Astrocyte of the spinal cord (primary cell): ENCODE data around the gene CBX3.
A peak's percentile ranks its signal among the peaks of the same experiment; 100 is the strongest.
"Not testable (repeated sequence)": the region's sequence is repeated elsewhere in the genome, so short reads cannot be mapped to it uniquely, and the experiment has no call there.

Source experiments
- DNase-seq: peaks from one replicate; pipeline ENCODE4 v3.0.0; 2011; ENCODE audit warnings: low read depth, low spot score
- H3K4me3 ChIP-seq: 2 replicates; pipeline ENCODE4 v1.5.1; 2011; ENCODE audit warnings: low read depth, mild to moderate bottlenecking, low read length, moderate library complexity
- in situ Hi-C: cut with HindIII; loops from 2 replicates; pipeline ENCODE4 v1.10.0; 2017; ENCODE audit warnings: low sequenced_read_pairs
- TF ChIP-seq, protein P1 (sequence below): IDR thresholded peaks from 2 replicates; pipeline ENCODE4 v1.5.1; 2012; ENCODE audit warnings: low read depth, mild to moderate bottlenecking, low read length, inconsistent platforms

The CBX3 gene

DNA sequence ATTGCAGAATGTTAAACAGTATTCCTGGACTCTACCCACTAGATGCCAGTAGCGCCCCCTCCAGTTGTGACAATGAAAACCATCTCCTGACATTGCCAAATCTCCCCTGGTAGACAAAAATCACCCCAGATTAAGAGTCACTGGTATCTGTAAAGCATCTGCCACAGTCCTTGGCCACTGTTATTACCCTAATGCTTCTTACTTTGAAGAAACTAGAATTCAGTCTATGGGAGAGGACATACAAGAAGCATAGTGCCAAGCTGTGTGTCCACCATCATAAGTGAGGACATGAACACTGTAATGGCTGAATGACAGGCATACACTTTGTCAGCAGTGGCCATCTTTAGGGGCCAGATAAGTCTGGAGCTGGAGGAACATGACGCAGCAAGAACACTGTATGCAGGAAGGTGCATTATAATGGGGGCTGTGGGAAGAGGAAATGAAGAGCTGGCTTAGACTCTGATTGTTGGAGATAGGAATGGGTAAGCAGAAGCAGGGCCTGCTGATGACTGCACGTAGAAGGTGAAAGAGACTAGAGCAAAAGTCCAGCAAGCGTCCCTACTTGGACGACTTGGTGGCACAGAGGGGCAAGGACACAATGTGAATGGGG, 32.5 kb downstream of the CBX3 start:
- H3K4me3 ChIP-seq = no peak overlapping the region
- TF ChIP-seq, protein P1, sequence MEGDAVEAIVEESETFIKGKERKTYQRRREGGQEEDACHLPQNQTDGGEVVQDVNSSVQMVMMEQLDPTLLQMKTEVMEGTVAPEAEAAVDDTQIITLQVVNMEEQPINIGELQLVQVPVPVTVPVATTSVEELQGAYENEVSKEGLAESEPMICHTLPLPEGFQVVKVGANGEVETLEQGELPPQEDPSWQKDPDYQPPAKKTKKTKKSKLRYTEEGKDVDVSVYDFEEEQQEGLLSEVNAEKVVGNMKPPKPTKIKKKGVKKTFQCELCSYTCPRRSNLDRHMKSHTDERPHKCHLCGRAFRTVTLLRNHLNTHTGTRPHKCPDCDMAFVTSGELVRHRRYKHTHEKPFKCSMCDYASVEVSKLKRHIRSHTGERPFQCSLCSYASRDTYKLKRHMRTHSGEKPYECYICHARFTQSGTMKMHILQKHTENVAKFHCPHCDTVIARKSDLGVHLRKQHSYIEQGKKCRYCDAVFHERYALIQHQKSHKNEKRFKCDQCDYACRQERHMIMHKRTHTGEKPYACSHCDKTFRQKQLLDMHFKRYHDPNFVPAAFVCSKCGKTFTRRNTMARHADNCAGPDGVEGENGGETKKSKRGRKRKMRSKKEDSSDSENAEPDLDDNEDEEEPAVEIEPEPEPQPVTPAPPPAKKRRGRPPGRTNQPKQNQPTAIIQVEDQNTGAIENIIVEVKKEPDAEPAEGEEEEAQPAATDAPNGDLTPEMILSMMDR = no peak
- DNase-seq = no peak
- in situ Hi-C loops = no loop called here

DNA sequence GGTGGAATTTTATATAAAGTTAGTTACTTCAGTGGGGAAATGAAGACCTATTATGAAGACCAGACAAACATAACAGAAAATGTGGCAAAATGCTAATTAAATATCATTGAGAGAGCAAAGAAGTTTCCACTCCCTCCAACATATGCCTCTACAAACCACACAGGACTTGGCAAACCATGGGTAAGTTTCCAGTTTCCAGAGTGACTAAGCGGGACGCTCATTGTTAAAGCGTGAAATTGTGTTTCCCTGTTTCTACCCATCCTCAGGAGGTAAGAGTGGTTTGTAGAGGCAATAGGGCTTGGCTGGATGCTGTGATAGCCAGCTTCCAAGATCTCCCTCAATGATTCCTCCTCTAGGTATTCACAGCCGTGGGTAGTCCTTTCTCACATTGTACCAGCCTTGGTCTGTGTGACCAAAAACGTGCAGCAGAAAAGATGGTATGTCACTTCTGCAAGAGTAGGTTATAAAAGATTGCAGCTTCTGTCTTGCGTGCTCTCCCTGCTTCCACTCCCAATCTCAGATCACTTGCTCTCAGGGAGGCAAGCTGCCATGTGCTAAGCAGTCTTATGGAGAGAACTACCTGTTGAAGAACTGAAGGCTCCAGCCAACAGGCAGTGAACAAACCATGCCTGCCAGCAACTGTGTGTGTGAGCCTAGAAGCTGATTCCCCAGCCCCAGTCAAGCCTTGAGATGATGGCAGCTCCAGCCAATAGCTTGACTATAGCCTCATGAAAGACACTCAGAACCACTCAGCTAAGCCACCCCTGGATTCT, 35.7 kb downstream of the CBX3 start:
- TF ChIP-seq, protein P1 = no peak
- peak; percentile 28 for DNase-seq
- in situ Hi-C loops = no loop called here
- H3K4me3 ChIP-seq = no peak overlapping the region

DNA sequence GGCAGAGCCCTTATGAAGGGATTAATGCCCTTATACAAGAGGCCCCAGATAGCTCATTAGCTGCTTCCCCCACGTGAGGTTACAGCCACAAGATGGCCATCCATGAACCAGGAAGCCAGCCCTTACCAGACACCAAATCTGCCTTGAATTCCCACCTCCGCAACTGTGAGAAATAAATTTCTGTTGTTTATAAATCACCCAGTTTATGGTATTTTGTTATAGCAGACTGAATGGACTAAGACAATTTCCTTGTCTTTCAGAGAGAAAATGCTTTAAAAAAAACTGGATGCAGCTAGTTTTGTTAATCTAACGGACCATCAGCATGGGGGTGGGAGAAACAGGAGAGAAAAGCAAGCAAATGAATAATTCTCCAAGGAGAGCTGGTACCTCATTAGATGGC, 36.5 kb downstream of the CBX3 start:
- H3K4me3 ChIP-seq = no peak overlapping the region
- DNase-seq = no peak
- TF ChIP-seq, protein P1 = no peak
- in situ Hi-C loops = no loop called here

DNA sequence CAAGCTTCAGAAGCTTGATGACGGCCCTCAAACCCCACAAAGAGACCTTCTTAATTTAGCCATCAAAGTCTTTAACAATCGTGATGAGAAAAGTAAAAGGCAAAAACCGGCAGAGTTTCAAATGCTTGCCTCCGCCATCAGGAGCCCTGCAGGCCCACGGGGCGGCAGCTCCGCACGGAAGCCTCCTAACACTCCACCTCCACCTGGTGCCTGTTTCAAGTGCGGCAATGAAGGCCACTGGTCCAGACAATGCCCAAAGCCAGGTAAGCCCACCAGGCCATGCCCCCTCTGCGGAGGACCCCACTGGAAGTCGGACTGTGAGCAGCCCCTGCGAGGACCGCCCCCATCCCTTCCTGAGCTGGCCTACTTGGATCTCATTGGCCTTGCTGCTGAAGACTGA, 43.6 kb downstream of the CBX3 start:
- no peak for DNase-seq
- in situ Hi-C loops = no loop called here
- no peak overlapping the region for H3K4me3 ChIP-seq
- TF ChIP-seq, protein P1 = no peak

DNA sequence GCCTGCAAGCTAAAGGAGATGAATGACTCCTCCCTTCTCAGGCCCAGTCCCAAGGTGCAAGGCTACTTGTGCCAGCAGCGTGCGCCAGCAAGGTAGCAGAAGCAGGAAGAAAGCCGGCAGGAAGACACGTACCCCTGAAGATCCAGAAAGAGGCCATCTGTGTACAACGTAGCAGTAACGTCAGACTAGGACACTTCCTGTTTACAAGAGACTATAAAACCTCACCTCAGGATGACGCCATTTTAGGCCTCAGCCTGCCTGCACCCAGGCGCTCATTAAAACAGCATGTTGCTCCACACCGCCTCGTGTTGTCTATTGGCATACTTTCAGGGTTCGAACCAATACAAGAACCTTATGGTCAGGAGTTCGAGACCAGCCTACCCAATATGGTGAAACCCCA, 48.7 kb downstream of the CBX3 start:
- no peak for DNase-seq
- in situ Hi-C loops = no loop called here
- no peak overlapping the region for H3K4me3 ChIP-seq
- TF ChIP-seq, protein P1 = no peak

DNA sequence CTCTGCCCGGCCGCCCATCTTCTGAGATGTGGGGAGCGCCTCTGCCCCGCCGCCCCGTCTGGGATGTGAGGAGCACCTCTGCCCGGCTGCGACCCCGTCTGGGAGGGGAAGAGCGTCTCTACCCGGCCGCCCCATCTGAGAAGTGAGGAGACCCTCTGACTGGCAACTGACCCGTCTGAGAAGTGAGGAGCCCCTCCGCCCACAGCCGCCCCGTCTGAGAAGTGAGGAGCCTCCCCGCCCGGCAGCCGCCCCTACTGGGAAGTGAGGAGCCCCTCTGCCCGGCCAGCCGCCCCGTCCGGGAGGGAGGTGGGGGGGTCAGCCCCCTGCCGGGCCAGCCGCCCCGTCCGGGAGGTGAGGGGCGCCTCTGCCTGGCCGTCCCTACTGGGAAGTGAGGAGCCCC, 60.3 kb downstream of the CBX3 start:
- DNase-seq, H3K4me3 ChIP-seq, in situ Hi-C loops: not testable (repeated sequence)
